ENCODE data around the gene GLRA2. TPM values are rescaled to one million over a fixed set of nuclear protein-coding genes. Genes with fewer than 3 reads are reported as not detected.

The GLRA2 gene
- total and polyA plus RNA-seq, 2 of the 13 experiments (the other 11 are each of a cell fraction or from before 2014, with no cell fraction given), result not detected

DNA sequence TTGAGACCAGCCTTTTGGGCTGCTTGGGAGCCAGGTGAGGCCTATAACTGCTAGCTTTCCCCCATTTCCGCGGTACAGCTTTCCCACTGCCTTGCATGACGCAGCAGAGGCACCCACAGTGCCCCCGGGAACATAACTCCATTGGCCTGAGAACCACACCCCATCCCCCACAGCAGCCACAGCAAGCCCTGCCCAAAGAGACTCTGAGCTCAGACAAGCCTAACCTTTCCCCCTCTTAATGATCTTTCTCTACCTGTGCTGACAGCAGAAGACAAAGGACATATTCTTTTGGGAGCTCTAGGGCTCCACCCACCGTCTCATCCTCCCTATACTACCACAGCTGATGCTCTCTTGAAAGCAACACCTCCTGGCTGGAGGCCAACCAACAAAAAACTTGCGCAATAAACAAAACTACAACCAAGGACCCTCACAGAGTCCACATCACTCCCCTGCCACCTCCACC is 228.7 kb downstream of the GLRA2 start:
- peaks cover 2% of the 10 kb centered on the region for H3K79me2 ChIP-seq (ENCODE audit: insufficient read depth, low read length)
- intact Hi-C loops (cut with micrococcal nuclease; ENCODE audit: unreplicated experiment), result loop anchor here (5.0 kb wide), 1 partner anchor 114 kb away; the partner anchor contains the start of genes FANCB and MOSPD2
- H3K4me3 ChIP-seq (replicated peaks in 1 of 3; ENCODE audit: insufficient read depth in 1 of 3, low read depth in 2 of 3, low read length in 3 of 3), result peak overlapping the region; percentile 64 to 72 (median 66); a peak in 5 of 6 replicates
- H3K36me3 ChIP-seq (replicated peaks in 1 of 2; ENCODE audit: control insufficient read depth in 1 of 2, insufficient read depth in 2 of 2, low read length in 2 of 2), result no peaks in the 10 kb centered on the region
- no peaks in the 10 kb centered on the region for H3K9me3 ChIP-seq (ENCODE audit: low read length)
- H3K9ac ChIP-seq (ENCODE audit: insufficient read depth, low read depth, low read length), result peak overlapping the region; percentile 72
- peak; percentile 82 for DNase-seq (ENCODE audit: low spot score)
- POLR2A ChIA-PET, result no interaction called here
- peak; percentile 95 for ATAC-seq
- WGBS (ENCODE audit: low lambda C conversion rate), result no CpG with 5 or more reads among the region's 6 CpGs
- no TSS peak for BruUV-seq (replicated peaks)
- H2AFZ ChIP-seq (ENCODE audit: low read length), result peak overlapping the region; percentile 78
- peak; percentile 97 for FAIRE-seq
- H4K20me1 ChIP-seq (ENCODE audit: insufficient read depth, low read length), result no peaks in the 10 kb centered on the region
- in situ Hi-C loops (cut with HindIII; ENCODE audit: extremely low pct_ligation_motif_present, low pct_unique_long_range_greater_than_20kb), result no loop called here
- H3K4me1 ChIP-seq (ENCODE audit: insufficient read depth, low read length), result peaks cover 22% of the 10 kb centered on the region
- CTCF ChIA-PET (ENCODE audit: low intra/inter-chr PET ratio, low total read pairs), result no interaction called here
- H3K4me2 ChIP-seq (ENCODE audit: low read depth, low read length), result peak overlapping the region; percentile 68
- H3K27ac ChIP-seq (ENCODE audit: extremely low read length, insufficient read depth, low read length), result peak overlapping the region; percentile 81
- H3K27me3 ChIP-seq (ENCODE audit: control insufficient read depth in 1 of 2, insufficient read depth in 2 of 2, low read length in 2 of 2), result no peaks in the 10 kb centered on the region
- TF ChIP-seq RFXANK (CRISPR knock-in tag; IDR thresholded peaks at IDR 0.05) (no peak), RXRB (CRISPR knock-in tag; IDR thresholded peaks at IDR 0.05; ENCODE audit: borderline replicate concordance) (peak; percentile 43; the same call in 1 of the 2 replicates), CREM (IDR thresholded peaks at IDR 0.05) (0 out of 2 replicates have a peak, but pooled peaks have one; percentile 13), CREM (CRISPR knock-in tag; IDR thresholded peaks at IDR 0.05) (no peak), ATF7 (IDR thresholded peaks at IDR 0.05) (0 out of 2 replicates have a peak, but pooled peaks have one; percentile 1), ATF7 (CRISPR knock-in tag; IDR thresholded peaks at IDR 0.05) (no peak), NFIC (IDR thresholded peaks at IDR 0.05; ENCODE audit: low read length) (peak; percentile 54; the same call in 1 of the 2 replicates), FOXK1 (CRISPR knock-in tag; IDR thresholded peaks at IDR 0.05; ENCODE audit: borderline replicate concordance, low read depth) (0 out of 2 replicates have a peak, but pooled peaks have one; percentile 30), POLR2A (IDR thresholded peaks at IDR 0.05; ENCODE audit: insufficient read depth in 1 of 2, low read depth in 2 of 2, low read length in 2 of 2) (peak; percentile 30 to 50; a peak in 1 of 4 replicates), KLF12 (CRISPR knock-in tag; IDR thresholded peaks at IDR 0.05; ENCODE audit: borderline replicate concordance) (0 out of 2 replicates have a peak, but pooled peaks have one; percentile 25), KDM1A (CRISPR knock-in tag; IDR thresholded peaks at IDR 0.05) (0 out of 2 replicates have a peak, but pooled peaks have one; percentile 13), SOX5 (CRISPR knock-in tag; IDR thresholded peaks at IDR 0.05; ENCODE audit: borderline replicate concordance) (peak; percentile 53; the same call in 1 of the 2 replicates), PHF21A (CRISPR knock-in tag; IDR thresholded peaks at IDR 0.05) (peak; percentile 54; the same call in 1 of the 2 replicates), KLF13 (CRISPR knock-in tag; IDR thresholded peaks at IDR 0.05) (no peak), PRPF4 (IDR thresholded peaks at IDR 0.05; ENCODE audit: low read depth, low read length, poor library complexity, severe bottlenecking) (no peak), PHF8 (CRISPR knock-in tag; IDR thresholded peaks at IDR 0.05) (peak; percentile 43; the same call in 1 of the 2 replicates), YY1 (IDR thresholded peaks at IDR 0.05; ENCODE audit: insufficient read depth, insufficient replicate concordance, low read depth, low read length) (peak; percentile 28)
- TF ChIP-seq, protein P1, sequence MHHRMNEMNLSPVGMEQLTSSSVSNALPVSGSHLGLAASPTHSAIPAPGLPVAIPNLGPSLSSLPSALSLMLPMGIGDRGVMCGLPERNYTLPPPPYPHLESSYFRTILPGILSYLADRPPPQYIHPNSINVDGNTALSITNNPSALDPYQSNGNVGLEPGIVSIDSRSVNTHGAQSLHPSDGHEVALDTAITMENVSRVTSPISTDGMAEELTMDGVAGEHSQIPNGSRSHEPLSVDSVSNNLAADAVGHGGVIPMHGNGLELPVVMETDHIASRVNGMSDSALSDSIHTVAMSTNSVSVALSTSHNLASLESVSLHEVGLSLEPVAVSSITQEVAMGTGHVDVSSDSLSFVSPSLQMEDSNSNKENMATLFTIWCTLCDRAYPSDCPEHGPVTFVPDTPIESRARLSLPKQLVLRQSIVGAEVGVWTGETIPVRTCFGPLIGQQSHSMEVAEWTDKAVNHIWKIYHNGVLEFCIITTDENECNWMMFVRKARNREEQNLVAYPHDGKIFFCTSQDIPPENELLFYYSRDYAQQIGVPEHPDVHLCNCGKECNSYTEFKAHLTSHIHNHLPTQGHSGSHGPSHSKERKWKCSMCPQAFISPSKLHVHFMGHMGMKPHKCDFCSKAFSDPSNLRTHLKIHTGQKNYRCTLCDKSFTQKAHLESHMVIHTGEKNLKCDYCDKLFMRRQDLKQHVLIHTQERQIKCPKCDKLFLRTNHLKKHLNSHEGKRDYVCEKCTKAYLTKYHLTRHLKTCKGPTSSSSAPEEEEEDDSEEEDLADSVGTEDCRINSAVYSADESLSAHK (CRISPR knock-in tag; IDR thresholded peaks at IDR 0.05; ENCODE audit: borderline replicate concordance), result no peak
- TF ChIP-seq, protein P2, sequence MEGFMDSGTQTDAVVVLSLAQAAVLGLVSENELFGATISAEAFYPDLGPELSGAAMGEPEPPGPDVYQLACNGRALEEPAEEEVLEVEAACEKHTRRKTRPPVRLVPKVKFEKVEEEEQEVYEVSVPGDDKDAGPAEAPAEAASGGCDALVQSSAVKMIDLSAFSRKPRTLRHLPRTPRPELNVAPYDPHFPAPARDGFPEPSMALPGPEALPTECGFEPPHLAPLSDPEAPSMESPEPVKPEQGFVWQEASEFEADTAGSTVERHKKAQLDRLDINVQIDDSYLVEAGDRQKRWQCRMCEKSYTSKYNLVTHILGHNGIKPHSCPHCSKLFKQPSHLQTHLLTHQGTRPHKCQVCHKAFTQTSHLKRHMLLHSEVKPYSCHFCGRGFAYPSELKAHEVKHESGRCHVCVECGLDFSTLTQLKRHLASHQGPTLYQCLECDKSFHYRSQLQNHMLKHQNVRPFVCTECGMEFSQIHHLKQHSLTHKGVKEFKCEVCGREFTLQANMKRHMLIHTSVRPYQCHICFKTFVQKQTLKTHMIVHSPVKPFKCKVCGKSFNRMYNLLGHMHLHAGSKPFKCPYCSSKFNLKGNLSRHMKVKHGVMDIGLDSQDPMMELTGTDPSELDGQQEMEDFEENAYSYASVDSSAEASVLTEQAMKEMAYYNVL (CRISPR knock-in tag; IDR thresholded peaks at IDR 0.05; ENCODE audit: borderline replicate concordance), result peak; percentile 55; the same call in 1 of the 2 replicates
- TF ChIP-seq, protein P3, sequence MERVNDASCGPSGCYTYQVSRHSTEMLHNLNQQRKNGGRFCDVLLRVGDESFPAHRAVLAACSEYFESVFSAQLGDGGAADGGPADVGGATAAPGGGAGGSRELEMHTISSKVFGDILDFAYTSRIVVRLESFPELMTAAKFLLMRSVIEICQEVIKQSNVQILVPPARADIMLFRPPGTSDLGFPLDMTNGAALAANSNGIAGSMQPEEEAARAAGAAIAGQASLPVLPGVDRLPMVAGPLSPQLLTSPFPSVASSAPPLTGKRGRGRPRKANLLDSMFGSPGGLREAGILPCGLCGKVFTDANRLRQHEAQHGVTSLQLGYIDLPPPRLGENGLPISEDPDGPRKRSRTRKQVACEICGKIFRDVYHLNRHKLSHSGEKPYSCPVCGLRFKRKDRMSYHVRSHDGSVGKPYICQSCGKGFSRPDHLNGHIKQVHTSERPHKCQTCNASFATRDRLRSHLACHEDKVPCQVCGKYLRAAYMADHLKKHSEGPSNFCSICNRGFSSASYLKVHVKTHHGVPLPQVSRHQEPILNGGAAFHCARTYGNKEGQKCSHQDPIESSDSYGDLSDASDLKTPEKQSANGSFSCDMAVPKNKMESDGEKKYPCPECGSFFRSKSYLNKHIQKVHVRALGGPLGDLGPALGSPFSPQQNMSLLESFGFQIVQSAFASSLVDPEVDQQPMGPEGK (CRISPR knock-in tag; IDR thresholded peaks at IDR 0.05), result peak; percentile 15; the same call in 1 of the 2 replicates
